Gastroesophageal sphincter (tissue), 4 donors: Measurements from ENCODE around the gene FANCD2. TPM values are rescaled to one million over a fixed set of nuclear protein-coding genes. Genes with fewer than 3 reads are reported as not detected.

Source experiments
- ATAC-seq: fragments of 150-250 bp; one replicate; pipeline ENCODE4 v1.9.1; 2016; ENCODE audit warnings: mild to moderate bottlenecking, moderate library complexity
- H3K27ac ChIP-seq, 4 donors: fragments of 200-600 bp; sonication (generic) in 3 of 4; 1 replicate in 3 of 4; 2 replicates in 1 of 4; pipeline ENCODE4 v1.5.1; 2016 to 2019
- H3K27me3 ChIP-seq: fragments of 200-600 bp; sonication (generic); one replicate; pipeline ENCODE4 v1.5.1; 2019
- H3K36me3 ChIP-seq, 2 donors: fragments of 200-600 bp; sonication (generic); one replicate each; pipeline ENCODE4 v1.5.1; 2019; ENCODE audit warnings: control low read depth in 1 of 2
- H3K4me1 ChIP-seq, 3 donors: fragments of 200-600 bp; sonication (generic); 1 replicate in 2 of 3; 2 replicates in 1 of 3; pipeline ENCODE4 v1.5.1; 2016 to 2019; ENCODE audit warnings: control low read depth in 2 of 3
- H3K4me3 ChIP-seq, 2 donors: fragments of 200-600 bp; sonication (generic); one replicate each; pipeline ENCODE4 v1.5.1; 2019; ENCODE audit warnings: mild to moderate bottlenecking in 1 of 2, moderate library complexity in 1 of 2
- H3K9me3 ChIP-seq, 3 donors: fragments of 200-600 bp; sonication (generic); one replicate each; pipeline ENCODE4 v1.5.1; 2017 to 2019; ENCODE audit warnings: control low read depth in 2 of 3
- CTCF ChIP-seq, 4 experiments: fragments of 200-600 bp in 2 of 4; fragments of 450-650 bp in 2 of 4; sonication (generic) in 1 of 4; IDR thresholded peaks; one replicate each; pipeline ENCODE4 v1.5.1; 2017 to 2019; ENCODE audit warnings: antibody characterized with exemption in 4 of 4, mild to moderate bottlenecking in 2 of 4, moderate library complexity in 2 of 4
- EP300 ChIP-seq: sonication (generic); formaldehyde crosslinking; IDR thresholded peaks from one replicate; pipeline ENCODE4 v1.6.1; 2017; ENCODE audit warnings: antibody characterized with exemption, mild to moderate bottlenecking
- POLR2A ChIP-seq, 2 donors: fragments of 450-650 bp; IDR thresholded peaks; one replicate each; pipeline ENCODE4 v1.6.1; 2017; ENCODE audit warnings: antibody characterized with exemption in 2 of 2, mild to moderate bottlenecking in 2 of 2, moderate library complexity in 1 of 2
- POLR2AphosphoS5 ChIP-seq: sonication (generic); formaldehyde crosslinking; IDR thresholded peaks from one replicate; pipeline ENCODE4 v1.6.1; 2017; ENCODE audit warnings: antibody characterized with exemption
- WGBS, 2 donors: methylation state at CpG; one replicate each; pipeline ENCODE4 v1.1.5; 2018; ENCODE audit warnings: low coverage in 1 of 2; 5-methylcytosine and 5-hydroxymethylcytosine counted together
- total RNA-seq, 4 donors: library from RNA; depleted of rRNA; stranded (reverse); fragments of >200 nt; gene quantifications; one replicate each; pipeline ENCODE4 v1.1.0, GENCODE V29; 2016

FANCD2 gene
- total RNA-seq, 4 donors from 2014 or later = 0.96 to 7.3 (median 4.1) TPM

- no peak within 1 kb of the TSS for H3K4me3 ChIP-seq
- H3K36me3 ChIP-seq = no peaks in the 10 kb centered on the region
- TF ChIP-seq POLR2A (IDR thresholded peaks at IDR 0.05) = no peak
- no peak for TF ChIP-seq POLR2AphosphoS5
- TF ChIP-seq EP300 = no peak
- TF ChIP-seq CTCF (IDR thresholded peaks at IDR 0.05) = no peak
- no peaks in the 10 kb centered on the region for H3K9me3 ChIP-seq
- no peak for ATAC-seq
- H3K27me3 ChIP-seq = peaks cover 11% of the 10 kb centered on the region
- H3K4me1 ChIP-seq = no peaks in the 10 kb centered on the region
- no CpG with 5 or more reads among the region's 28 CpGs for WGBS, 2 donors
- H3K27ac ChIP-seq = no peak within 1 kb of the TSS
Measured at GRCh38 chr3:10108091-10108490, 81.9 kb downstream of the FANCD2 start, which contains the start of gene FANCD2OS. Gene FANCD2OS, minus strand, starts transcription at chr3:10108255. Its CDS starts 3,481 bp downstream, at chr3:10104774.

GRCh38 chr3:10115326-10116137, 89.3 kb downstream of the FANCD2 start, which contains the start of gene BRK1:
Gene BRK1, plus strand, starts transcription at chr3:10115675. Its CDS starts 27 bp downstream, at chr3:10115702.
- peaks cover 0 to 42% (median 11%) of the 10 kb centered on the region in 3 donors for H3K4me1 ChIP-seq
- no peaks in the 10 kb centered on the region for H3K9me3 ChIP-seq
- TF ChIP-seq EP300 (no peak), CTCF (IDR thresholded peaks at IDR 0.05) (peak in 1 of 4 experiments; percentile 26), POLR2A (IDR thresholded peaks at IDR 0.05) (peak in 1 of 2 donors; percentile 65), POLR2AphosphoS5 (peak; percentile 83)
- peak; percentile 100 for ATAC-seq
- 0% methylated on average over 8 to 12 of the region's 54 CpGs for WGBS, 2 donors
- H3K36me3 ChIP-seq = peaks cover 0 to 5% of the 10 kb centered on the region in 2 donors
- peak within 1 kb of the TSS; percentile 72 to 79 for H3K4me3 ChIP-seq
- H3K27me3 ChIP-seq = no peaks in the 10 kb centered on the region
- peak within 1 kb of the TSS; percentile 39 to 88 (median 80) for H3K27ac ChIP-seq

GRCh38 chr3:10116138-10116460, 89.9 kb downstream of the FANCD2 start:
- TF ChIP-seq POLR2AphosphoS5 = no peak
- no peak for TF ChIP-seq CTCF (IDR thresholded peaks at IDR 0.05)
- no peak for TF ChIP-seq POLR2A (IDR thresholded peaks at IDR 0.05)
- TF ChIP-seq EP300 = no peak
- Histone ChIP-seq H3K4me1 (peaks cover 0 to 42% (median 11%) of the 10 kb centered on the region in 3 donors), H3K36me3 (peaks cover 0 to 5% of the 10 kb centered on the region in 2 donors), H3K27ac (peak overlapping the region; percentile 9 to 88 (median 80)), H3K27me3 (no peaks in the 10 kb centered on the region), H3K9me3 (no peaks in the 10 kb centered on the region), H3K4me3 (peak overlapping the region; percentile 72 to 79)
- ATAC-seq = no peak
- WGBS, 2 donors = 0% methylated on average over 1 to 10 of the region's 10 CpGs

GRCh38 chr3:10116928-10117327, 90.7 kb downstream of the FANCD2 start:
- WGBS, 2 donors = 93 to 100% methylated on average over 1 to 2 of the region's 4 CpGs
- Histone ChIP-seq H3K36me3 (peaks cover 0 to 5% of the 10 kb centered on the region in 2 donors), H3K9me3 (no peaks in the 10 kb centered on the region), H3K4me1 (peaks cover 0 to 42% (median 11%) of the 10 kb centered on the region in 3 donors), H3K27me3 (no peaks in the 10 kb centered on the region), H3K27ac (no peak overlapping the region), H3K4me3 (no peak overlapping the region)
- no peak for ATAC-seq
- no peak for TF ChIP-seq EP300
- no peak for TF ChIP-seq POLR2AphosphoS5
- TF ChIP-seq CTCF (IDR thresholded peaks at IDR 0.05) = no peak
- no peak for TF ChIP-seq POLR2A (IDR thresholded peaks at IDR 0.05)

- no peaks in the 10 kb centered on the region for H3K9me3 ChIP-seq
- no peak overlapping the region for H3K4me3 ChIP-seq
- peaks cover 0 to 7% of the 10 kb centered on the region in 2 donors for H3K36me3 ChIP-seq
- no peaks in the 10 kb centered on the region for H3K27me3 ChIP-seq
- ATAC-seq = no peak
- 67 to 71% methylated on average over 4 of the region's 4 CpGs for WGBS, 2 donors
- peaks cover 0 to 42% (median 11%) of the 10 kb centered on the region in 3 donors for H3K4me1 ChIP-seq
- no peak overlapping the region for H3K27ac ChIP-seq
- no peak for TF ChIP-seq CTCF (IDR thresholded peaks at IDR 0.05)
- TF ChIP-seq POLR2AphosphoS5 = no peak
- TF ChIP-seq POLR2A (IDR thresholded peaks at IDR 0.05) = no peak
- TF ChIP-seq EP300 = no peak
Measured at GRCh38 chr3:10119376-10119775, 93.1 kb downstream of the FANCD2 start.
